ENCODE results near the gene UGT1A5.
"Not testable (repeated sequence)": the region's sequence is repeated elsewhere in the genome, so short reads cannot be mapped to it uniquely, and the experiment has no call there.

The UGT1A5 gene

DNA sequence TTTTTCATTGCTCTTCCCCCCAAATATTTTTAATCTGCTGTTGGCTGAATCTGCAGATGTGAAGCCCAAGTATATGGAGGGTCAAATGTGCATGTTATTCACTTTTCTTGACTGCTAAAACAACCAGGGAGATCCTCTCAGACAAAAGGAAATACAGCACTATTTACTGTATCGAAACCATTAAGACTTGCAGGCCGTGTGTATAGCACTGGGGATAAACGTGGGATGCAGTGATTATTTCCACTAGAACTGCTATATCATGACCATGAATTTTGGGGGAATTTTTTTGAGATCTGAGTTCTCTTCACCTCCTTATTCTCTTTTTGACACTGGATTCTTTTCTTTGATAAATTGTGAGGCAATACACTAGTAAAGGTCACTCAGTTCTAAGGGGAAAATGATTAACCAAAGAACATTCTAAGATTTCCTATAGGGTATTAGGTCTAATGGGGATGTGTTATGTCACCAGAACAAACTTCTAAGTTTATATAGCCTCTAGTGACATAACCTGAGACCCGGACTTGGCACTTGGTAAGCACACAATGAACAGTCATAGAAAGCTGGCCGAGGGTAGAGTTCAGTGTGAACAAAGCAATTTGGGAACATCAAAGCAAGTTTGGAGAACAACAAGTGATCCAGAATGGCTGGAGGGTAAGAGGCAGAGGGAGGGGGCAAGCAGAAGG lies 32.5 kb downstream of the UGT1A5 start:
- no peak for FAIRE-seq
- DNase-seq (ENCODE audit: insufficient read length, low spot score), result no peak

DNA sequence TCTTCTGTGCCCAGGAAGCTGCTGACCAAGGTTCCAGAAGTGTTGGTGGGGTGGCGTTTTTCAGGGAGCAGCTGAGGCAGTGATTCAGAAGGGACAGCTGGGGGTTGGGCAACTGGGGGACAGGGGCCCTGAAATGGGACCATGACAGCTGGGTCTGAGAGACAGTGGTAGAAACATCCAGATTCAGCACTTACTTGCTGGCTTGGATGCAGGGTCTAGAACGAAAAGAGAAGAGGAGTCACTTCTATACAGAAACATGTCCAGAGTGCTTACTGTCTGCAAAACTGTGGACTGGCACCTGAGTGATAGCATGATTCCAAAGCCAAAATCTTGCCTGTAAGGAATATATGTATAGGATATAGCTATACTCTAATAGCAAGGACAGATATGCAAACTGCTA lies 33.1 kb downstream of the UGT1A5 start:
- DNase-seq (ENCODE audit: insufficient read length, low spot score); FAIRE-seq: not testable (repeated sequence)

DNA sequence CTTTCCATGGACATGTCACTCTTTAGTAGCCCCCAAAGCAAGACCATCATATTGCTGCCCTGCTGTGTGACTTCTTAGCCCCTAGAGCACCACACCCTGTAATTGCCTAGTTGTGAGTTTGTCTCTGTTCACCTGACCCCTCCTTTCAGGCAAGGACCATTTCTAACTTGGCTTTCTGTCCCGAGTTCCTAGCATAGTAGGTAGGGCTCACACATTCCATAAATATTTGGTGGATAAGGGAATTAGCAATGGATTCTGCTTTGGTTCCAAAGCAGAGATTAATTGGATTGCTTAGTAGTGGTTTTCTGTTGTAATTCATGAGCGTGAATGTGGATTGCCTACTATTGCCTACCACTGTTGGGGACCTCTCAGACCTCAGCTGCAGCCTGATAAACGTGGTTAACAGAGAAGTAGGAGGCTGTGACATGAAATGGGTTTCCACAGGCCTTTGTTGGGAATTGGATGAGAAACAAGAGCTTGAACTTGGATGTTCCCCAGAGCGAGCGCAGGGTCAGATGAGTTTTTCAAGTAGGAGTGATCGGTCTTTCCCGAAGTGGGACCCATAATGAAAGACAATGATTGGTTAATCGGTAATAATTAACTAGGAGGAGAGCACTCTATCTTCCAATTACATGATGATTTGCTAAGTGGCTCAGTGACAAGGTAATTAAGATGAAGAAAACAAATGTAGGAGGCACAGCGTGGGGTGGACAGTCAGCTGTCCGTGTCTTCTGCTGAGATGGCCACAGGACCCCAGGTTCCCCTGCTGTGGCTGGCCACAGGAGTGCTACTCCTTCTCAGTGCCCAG lies 34.0 kb downstream of the UGT1A5 start:
- DNase-seq (ENCODE audit: insufficient read length, low spot score), result no peak
- FAIRE-seq, result no peak

DNA sequence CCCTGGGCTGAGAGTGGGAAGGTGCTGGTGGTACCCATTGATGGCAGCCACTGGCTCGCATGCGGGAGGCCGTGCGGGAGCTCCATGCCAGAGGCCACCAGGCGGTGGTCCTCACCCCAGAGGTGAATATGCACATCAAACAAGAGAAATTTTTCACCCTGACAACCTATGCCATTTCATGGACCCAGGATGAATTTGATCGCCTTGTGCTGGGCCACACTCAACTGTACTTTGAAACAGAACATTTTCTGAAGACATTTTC lies 34.5 kb downstream of the UGT1A5 start:
- no peak for FAIRE-seq
- DNase-seq (ENCODE audit: insufficient read length, low spot score), result no peak

DNA sequence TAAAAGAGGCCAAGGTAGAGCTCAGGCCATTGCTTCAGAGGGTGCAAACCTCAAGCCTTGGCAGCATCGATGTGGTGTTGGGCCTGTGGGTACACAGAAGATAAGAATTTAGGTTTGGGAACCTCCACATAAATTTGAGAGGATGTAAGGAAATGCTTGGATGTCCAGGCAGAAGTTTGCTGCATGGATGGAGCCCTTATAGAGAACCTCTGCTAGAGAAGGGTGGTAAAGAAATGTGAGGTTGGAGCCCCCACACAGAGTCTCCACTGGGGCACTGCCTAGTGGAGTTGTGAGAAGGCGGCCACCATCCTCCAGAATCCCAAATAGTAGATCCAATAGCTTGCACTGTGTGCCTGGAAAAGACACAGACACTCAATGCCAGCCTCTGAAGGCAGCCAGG lies 38.0 kb downstream of the UGT1A5 start:
- not testable (repeated sequence) for FAIRE-seq; DNase-seq (ENCODE audit: insufficient read length, low spot score)

DNA sequence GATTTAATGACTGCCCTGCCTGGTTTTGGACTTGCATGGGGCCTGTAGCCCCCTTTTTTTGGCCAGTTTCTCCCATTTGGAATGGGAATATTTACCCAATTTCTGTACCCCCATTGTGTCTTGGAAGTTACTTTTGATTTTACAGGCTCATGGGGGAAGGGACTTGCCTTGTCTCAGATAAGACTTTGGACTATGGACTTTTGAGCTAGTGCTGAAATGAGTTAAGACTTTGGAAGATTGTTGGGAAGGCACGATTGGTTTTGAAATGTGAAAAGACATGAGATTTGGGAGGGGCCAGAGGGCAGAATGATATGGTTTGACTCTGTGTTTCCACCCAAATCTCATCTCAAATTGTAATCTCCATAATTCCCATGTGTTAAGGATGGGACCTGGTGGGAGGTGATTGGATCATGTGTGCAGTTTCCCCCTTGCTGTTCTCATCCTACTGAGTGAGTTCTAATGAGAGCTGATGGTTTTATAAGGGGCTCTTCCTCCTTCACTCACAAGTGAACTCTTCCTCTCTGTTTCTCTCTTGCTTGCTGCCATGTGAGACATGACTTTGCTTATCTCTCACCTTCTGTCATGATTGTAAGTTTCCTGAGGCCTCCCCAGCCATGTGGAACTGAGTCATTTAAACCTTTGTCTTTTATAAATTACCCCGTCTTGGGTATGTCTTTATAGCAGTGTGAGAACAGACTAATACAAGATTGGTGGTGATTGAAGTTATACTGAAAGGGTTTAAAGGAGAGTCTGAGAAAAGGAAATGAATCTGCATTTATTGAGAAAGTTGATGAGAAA lies 38.7 kb downstream of the UGT1A5 start:
- not testable (repeated sequence) for FAIRE-seq; DNase-seq (ENCODE audit: insufficient read length, low spot score)

DNA sequence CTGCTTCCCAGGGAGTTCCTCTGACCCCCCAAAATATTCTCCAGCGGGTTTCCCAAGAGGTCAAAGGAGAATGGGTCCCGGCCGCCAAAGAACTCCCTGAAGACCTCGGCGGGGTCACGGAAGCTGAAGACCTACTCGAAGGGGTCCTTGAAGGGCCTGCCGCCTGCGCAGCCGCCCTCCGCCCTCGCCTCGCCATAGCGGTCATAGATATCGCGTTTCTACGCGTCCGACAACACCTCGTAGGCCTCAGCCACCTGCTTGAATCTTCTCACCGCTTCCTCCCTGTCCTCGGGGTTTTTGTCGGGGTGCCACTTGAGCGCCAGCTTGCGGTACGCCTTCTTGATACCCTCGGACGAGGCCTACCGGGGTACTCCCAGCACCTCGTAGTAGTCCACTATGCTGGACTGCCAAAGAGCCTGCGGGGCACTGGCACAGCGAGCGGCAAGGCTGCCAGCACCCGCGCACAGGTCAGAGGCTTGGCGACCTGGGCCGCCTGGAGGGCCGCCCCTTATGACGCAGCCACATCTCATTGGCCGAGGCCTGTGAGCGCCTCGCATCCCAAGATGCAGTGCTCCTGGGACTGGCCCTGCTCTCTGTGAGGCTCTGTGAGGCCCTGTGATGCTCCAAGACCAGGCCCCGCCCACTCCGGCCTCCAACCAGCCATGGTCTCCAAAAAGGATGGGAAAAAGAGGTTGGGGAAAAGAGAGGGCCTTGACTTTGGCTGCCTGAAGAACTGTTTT lies 42.3 kb downstream of the UGT1A5 start:
- DNase-seq (ENCODE audit: insufficient read length, low spot score), result no peak
- no peak for FAIRE-seq

DNA sequence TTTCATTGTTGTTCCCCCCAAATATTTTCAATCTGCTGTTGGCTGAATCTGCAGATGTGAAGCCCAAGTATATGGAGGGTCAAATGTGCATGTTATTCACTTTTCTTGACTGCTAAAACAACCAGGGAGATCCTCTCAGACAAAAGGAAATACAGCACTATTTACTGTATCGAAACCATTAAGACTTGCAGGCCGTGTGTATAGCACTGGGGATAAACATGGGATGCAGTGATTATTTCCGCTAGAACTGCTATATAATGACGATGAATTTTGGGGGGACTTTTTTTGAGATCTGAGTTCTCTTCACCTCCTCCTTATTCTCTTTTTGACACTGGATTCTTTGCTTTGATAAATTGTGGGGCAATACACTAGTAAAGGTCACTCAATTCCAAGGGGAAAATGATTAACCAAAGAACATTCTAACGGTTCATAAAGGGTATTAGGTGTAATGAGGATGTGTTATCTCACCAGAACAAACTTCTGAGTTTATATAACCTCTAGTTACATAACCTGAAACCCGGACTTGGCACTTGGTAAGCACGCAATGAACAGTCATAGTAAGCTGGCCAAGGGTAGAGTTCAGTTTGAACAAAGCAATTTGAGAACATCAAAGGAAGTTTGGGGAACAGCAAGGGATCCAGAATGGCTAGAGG lies 43.8 kb downstream of the UGT1A5 start:
- no peak for FAIRE-seq
- no peak for DNase-seq (ENCODE audit: insufficient read length, low spot score)

DNA sequence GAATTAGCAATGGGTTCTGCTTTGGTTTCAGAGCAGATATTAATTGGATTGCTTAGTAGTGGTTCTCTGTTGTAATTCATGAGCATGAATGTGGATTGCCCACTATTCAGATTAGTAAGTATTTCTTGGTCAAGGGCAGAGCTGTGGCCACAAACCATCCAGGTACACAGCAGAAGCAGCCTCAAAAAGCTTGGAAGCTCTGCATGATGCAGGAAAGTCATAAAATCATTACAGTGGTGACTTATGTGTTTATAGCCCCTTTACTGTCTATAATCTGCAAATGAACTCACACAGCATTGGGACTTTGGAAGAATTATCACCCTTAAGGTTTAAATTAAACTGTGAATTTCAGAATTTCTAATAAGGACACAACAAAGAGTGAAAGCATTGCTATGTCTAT lies 45.4 kb downstream of the UGT1A5 start:
- no peak for FAIRE-seq

DNA sequence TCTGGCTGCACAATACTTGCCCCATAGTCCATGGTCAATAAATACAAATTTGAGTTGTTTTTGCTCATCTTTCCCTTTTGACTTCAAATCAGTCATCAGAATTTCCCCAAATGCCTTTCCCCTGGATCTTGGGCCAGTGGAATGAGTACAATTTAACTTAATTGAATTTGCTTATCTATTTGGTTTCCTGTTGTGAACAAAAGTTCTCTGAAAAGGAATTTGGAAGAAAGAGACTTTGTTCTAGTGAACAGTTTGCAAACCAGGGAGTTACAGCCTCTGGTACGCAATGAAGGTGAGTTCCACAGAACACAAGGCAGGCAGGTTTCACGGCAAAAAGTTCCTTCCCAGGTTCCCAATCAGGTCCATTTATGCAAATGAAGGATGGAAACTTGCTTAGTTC lies 46.1 kb downstream of the UGT1A5 start:
- FAIRE-seq (no peak), DNase-seq (ENCODE audit: insufficient read length, low spot score) (no peak)

More for the DNA sequence above, 45.4 kb downstream of the UGT1A5 start:
- no peak for DNase-seq (ENCODE audit: insufficient read length, low spot score)

DNA sequence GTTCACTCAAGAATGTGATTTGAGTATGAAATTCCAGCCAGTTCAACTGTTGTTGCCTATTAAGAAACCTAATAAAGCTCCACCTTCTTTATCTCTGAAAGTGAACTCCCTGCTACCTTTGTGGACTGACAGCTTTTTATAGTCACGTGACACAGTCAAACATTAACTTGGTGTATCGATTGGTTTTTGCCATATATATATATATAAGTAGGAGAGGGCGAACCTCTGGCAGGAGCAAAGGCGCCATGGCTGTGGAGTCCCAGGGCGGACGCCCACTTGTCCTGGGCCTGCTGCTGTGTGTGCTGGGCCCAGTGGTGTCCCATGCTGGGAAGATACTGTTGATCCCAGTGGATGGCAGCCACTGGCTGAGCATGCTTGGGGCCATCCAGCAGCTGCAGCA lies 47.3 kb downstream of the UGT1A5 start, which contains the start of gene UGT1A1:
Gene UGT1A1 (plus strand): TSS at position 228 of the 400 bp plus-strand sequence. CDS start 18 bp downstream, at position 246.
- DNase-seq (ENCODE audit: insufficient read length, low spot score), result no peak
- no peak for FAIRE-seq

DNA sequence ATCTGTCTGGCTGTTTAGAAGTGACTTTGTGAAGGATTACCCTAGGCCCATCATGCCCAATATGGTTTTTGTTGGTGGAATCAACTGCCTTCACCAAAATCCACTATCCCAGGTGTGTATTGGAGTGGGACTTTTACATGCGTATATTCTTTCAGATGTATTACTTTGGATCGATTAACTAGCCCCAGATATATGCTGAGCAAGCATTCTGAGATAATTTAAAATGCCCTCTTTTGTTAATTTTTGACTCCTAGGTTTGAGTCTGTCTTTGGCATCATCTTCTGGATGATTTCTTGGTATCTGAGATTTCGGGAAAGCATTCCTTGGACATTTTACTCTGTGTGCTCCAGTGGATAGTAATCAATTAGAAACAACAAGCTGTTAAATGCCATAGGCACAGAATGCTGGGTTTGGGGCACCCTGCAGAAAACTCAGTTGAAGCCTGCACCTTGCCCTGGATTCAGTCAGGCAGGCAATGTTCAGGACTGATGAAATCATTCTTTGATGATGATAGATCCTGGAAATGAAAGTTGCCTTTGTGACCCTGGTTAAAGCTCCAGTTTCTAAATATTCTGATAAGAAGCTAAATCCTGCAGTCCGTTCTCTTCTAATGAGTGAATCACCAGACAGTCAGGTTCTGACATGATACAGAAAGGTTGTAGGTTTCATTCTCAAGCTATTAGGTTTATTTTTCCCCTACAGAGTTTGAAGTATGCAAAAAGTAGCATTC lies 48.5 kb downstream of the UGT1A5 start:
- no peak for DNase-seq (ENCODE audit: insufficient read length, low spot score)
- FAIRE-seq, result no peak

DNA sequence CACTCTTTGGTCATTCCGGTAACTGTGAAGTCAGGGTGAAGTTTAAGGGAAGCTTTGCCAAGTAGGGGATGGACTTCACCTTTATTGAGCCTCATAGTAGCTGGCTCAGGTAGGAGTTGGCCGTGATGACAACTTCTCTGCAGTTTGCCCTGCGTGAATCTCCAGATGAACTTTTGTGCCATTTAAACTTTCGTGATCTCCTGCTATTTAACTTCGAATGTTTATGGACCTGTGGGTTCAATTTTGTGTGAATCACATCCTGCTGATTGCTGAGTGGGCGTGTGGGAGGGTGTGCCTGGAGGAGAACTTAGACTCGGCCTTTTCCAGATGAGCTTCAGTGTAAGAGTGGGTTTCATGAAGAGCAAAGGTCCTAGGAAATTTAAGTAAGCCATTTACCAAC lies 51.6 kb downstream of the UGT1A5 start:
- DNase-seq (ENCODE audit: insufficient read length, low spot score), result no peak
- no peak for FAIRE-seq

DNA sequence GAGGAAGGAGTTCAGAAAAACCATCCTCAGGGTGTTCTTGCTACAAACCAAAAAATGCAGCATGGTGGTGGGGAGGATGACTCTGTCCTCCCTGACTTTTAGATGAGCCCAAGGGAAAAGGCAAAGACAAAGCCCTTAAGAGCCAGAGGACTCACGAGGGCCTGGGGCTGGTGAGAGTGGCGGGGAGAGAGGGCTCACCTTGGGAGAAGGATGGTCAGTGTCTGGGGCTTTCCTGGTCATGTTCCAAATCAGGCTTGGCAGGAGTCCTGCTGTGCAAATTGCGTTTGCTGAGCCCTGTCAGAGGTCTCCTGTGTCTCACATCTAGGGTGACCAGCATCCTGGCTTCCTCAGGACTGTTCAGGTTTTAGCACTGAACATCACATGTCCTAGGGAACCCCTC lies 52.1 kb downstream of the UGT1A5 start:
- FAIRE-seq (no peak), DNase-seq (ENCODE audit: insufficient read length, low spot score) (no peak)

DNA sequence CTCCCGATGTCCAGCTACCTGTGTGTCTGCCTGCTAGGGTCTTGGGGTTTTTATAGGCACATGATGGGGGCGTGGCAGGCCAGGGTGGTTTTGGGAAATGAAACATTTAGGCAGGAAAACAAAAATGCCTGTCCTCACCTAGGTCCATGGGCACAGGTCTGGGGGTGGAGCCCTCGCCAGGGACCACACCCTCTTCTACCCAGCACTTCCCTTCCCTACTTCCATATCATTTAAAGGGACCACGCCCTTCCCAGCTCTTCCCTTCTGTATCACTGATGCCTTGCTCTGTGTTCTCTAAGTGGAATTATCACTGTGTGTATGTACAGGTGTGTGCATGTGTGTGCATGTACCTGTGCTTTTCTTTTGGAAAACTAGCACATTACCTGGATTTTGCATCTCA lies 53.7 kb downstream of the UGT1A5 start:
- no peak for DNase-seq (ENCODE audit: insufficient read length, low spot score)
- no peak for FAIRE-seq

DNA sequence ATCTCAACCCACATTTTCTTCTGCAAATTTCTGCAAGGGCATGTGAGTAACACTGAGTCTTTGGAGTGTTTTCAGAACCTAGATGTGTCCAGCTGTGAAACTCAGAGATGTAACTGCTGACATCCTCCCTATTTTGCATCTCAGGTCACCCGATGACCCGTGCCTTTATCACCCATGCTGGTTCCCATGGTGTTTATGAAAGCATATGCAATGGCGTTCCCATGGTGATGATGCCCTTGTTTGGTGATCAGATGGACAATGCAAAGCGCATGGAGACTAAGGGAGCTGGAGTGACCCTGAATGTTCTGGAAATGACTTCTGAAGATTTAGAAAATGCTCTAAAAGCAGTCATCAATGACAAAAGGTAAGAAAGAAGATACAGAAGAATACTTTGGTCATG lies 55.4 kb downstream of the UGT1A5 start:
- FAIRE-seq (no peak), DNase-seq (ENCODE audit: insufficient read length, low spot score) (no peak)

DNA sequence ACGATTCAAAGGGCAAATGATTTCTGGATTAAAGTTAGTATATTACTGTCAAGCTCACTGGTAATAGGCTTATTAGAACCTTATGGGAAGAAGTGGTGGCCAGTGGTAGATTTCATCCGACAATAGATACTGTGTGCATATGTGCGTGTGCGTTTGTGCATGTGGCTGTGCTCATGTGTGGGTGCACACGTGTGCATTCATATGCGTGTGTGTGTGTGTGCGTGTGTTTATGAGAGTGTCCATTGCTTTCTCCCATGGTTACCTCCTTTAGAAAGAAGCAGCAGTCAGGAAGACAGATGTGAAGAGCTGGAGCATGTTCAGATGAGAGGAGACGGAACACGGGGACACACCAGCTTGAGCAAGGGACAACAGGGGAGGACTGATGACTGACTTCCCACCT lies 56.6 kb downstream of the UGT1A5 start:
- no peak for DNase-seq (ENCODE audit: insufficient read length, low spot score)
- FAIRE-seq, result no peak

DNA sequence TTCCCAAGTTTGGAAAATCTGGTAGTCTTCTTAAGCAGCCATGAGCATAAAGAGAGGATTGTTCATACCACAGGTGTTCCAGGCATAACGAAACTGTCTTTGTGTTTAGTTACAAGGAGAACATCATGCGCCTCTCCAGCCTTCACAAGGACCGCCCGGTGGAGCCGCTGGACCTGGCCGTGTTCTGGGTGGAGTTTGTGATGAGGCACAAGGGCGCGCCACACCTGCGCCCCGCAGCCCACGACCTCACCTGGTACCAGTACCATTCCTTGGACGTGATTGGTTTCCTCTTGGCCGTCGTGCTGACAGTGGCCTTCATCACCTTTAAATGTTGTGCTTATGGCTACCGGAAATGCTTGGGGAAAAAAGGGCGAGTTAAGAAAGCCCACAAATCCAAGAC lies 59.4 kb downstream of the UGT1A5 start:
- FAIRE-seq (no peak), DNase-seq (ENCODE audit: insufficient read length, low spot score) (no peak)

DNA sequence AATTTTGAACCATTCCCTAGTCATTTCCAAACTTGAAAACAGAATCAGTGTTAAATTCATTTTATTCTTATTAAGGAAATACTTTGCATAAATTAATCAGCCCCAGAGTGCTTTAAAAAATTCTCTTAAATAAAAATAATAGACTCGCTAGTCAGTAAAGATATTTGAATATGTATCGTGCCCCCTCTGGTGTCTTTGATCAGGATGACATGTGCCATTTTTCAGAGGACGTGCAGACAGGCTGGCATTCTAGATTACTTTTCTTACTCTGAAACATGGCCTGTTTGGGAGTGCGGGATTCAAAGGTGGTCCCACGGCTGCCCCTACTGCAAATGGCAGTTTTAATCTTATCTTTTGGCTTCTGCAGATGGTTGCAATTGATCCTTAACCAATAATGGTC lies 59.9 kb downstream of the UGT1A5 start:
- no peak for DNase-seq (ENCODE audit: insufficient read length, low spot score)
- no peak for FAIRE-seq

DNA sequence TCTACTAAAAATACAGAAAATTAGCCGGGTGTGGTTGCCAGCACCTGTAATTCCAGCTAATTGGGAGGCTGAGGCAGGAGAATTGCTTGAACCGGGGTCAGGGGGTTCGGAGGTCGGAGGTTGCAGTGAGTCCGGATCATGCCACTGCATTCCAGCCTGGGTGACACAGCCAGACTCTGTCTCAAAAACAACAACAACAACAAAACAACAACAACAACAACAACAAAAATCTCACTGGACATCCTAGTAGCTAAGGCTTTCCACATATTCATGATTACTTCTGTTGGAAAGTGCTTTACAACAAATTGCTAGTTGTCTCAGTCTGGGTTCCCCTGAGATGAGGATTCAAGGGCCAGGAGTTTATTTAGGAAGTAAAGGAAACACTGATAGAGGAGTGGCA lies 61.1 kb downstream of the UGT1A5 start:
- DNase-seq (ENCODE audit: insufficient read length, low spot score) (no peak), FAIRE-seq (no peak)

Data from HTR-8/SVneo (cell line).